Anterior cingulate cortex (tissue), 58 donors: ENCODE results near the gene KRTAP20-1.

Experiments
- DNase-seq, 58 donors: peaks; one replicate each; lab custom pipeline; 2025; lab: John Stamatoyannopoulos, UW

The KRTAP20-1 gene

GRCh38 chr21:30616125-30616524 lies at the start of gene KRTAP20-1:
Gene KRTAP20-1, plus strand, starts transcription at chr21:30616425. Its CDS starts 30 bp downstream, at chr21:30616455.
- DNase-seq, result no peak

GRCh38 chr21:30567617-30568016 lies 48.6 kb upstream of the KRTAP20-1 start:
- DNase-seq, result no peak

DNA sequence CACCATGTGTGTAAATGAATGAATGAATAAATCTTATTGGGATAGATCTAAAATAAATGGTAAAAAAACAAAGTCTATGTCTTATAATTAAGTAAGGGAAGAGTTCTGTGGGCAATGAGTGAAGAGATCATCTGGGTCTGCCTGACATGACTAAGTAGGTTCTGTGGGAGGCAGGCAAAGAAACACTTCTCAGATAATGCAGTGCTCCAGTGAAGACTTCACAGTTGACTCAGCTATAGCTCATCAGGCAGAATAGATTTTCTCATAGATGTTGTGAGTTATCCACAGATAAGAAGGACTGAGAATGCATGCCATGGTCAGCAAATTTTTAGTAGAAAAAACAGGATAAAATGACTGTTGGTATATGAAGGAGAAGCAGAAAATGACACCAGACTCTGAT lies 38.5 kb upstream of the KRTAP20-1 start:
- peak in 1 of 58 donors; percentile 0 for DNase-seq

GRCh38 chr21:30579346-30579745 lies 36.9 kb upstream of the KRTAP20-1 start:
- DNase-seq, result peak in 2 of 58 donors; percentile 2 to 15

GRCh38 chr21:30580132-30580531 lies 36.1 kb upstream of the KRTAP20-1 start:
- no peak for DNase-seq

DNA sequence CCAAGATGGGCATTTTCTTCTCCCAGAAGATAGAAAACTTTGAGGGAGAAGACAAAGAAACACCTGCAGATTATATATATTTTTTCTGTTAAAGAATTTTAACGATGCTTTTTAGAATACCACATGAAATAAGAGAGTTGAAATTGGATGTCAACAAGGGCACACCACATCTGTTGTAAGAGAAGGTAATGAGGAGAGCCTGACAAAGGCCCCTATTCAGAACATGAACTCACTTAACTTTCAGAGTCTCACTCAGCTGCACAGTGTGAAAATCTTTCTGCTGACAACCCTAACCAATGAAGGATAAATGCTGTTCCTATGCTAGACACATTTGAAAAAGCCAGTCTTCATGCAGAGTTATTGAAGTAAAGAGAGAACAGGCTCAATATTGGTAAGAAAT lies 33.4 kb upstream of the KRTAP20-1 start:
- no peak for DNase-seq

DNA sequence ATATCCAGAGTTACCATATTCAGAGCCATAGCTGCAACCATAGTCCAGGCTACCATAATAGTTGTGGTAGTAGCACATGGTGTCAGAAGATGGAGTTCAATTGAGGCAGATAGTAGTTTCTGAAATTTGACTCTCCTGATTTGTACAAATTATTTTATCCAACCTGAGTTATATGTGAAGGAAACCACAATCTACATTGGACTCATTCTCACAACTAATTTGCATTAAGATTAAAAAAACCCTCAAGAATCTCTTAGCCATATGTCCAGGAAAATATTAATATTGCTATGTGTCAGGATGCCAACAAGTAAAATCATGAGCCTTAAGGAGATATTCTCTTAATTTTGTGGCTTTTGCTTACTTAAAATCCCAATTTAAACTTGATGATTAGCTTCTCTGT lies 25.9 kb upstream of the KRTAP20-1 start, which contains the start of gene KRTAP22-2:
KRTAP22-2 (minus strand) TSS at position 101 of the 400 bp plus-strand sequence.
- no peak for DNase-seq

GRCh38 chr21:30592140-30592539 lies 24.1 kb upstream of the KRTAP20-1 start, which contains the start of gene KRTAP6-3:
Gene KRTAP6-3, plus strand, starts transcription at chr21:30592440. Its CDS starts 6 bp downstream, at chr21:30592446.
- DNase-seq, result no peak

GRCh38 chr21:30598802-30599201 lies 17.4 kb upstream of the KRTAP20-1 start, which contains the start of gene KRTAP6-2:
Gene KRTAP6-2, minus strand, starts transcription at chr21:30598902. Its CDS starts 28 bp downstream, at chr21:30598874.
- DNase-seq, result no peak

GRCh38 chr21:30600787-30601186 lies 15.4 kb upstream of the KRTAP20-1 start, which contains the start of gene KRTAP22-1:
Gene KRTAP22-1, plus strand, starts transcription at chr21:30601087.
- DNase-seq, result no peak

GRCh38 chr21:30605968-30606367 lies 10.3 kb upstream of the KRTAP20-1 start:
- DNase-seq, result no peak

- DNase-seq, result no peak
Observed at GRCh38 chr21:30612132-30612531, 4.1 kb upstream of the KRTAP20-1 start.

DNA sequence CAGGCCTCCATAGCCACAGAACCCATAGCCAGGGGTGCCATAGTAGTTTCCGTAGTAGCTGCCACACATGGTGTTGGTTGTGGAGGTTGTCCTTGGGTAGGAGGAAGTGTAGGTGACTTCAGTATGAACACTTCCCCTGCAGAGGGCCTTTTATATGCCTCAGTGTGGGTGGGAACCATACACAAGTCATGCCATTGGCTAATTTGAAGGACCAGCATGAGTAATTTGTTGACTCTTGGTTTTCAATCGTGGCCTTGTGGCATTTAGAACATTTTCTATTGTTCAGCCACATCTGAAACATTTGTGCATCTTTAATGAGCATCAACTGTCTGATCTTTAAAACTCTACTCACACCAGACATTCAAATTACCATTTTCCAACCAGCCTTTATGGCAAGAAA lies 2.4 kb upstream of the KRTAP20-1 start, which contains the start of gene KRTAP6-1:
KRTAP6-1 (minus strand) TSS at position 95 of the 400 bp plus-strand sequence; CDS start at position 69, 26 bp downstream.
- DNase-seq, result no peak

GRCh38 chr21:30615199-30615598 lies 1.0 kb upstream of the KRTAP20-1 start:
- DNase-seq, result no peak

GRCh38 chr21:30620080-30620479 lies 3.9 kb downstream of the KRTAP20-1 start:
- no peak for DNase-seq

GRCh38 chr21:30620522-30620921 lies 4.3 kb downstream of the KRTAP20-1 start, which contains the start of gene KRTAP20-4:
Gene KRTAP20-4, plus strand, starts transcription at chr21:30620627.
- no peak for DNase-seq

GRCh38 chr21:30623362-30623761 lies 7.1 kb downstream of the KRTAP20-1 start:
- DNase-seq, result no peak

DNA sequence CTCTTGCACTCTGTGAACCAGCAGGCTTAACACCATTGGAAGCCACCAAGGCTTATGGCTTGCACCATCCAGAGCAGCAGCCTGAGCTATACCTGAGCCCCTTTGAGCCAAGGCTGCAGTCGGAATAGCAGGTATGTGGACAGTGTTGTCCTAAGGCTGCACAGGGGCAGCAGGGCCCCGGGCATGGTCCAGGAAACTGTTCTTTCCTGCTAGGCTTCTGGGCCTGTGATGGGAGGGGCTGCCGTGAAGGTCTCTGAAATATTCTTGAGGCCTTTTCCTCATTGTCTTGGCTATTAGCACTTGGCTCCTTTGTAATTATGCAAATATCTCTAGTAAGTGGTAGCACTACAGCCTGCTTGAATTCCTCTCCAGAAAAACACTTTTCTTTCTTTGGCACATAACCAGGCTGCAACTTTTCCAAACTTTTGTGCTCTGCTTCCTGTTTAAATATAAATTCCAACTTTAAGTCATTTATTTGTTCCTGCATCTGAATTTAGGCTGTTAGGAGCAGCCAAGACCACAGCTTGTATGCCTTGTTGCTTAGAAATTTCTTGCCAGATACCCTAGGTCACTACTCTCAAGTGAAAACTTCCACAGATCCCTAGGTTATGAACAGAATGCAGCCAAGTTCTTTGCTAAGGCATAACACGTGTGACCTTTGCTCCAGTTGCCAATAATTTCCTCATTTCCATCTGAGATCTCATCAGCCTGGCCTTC lies 9.4 kb downstream of the KRTAP20-1 start:
- no peak for DNase-seq

DNA sequence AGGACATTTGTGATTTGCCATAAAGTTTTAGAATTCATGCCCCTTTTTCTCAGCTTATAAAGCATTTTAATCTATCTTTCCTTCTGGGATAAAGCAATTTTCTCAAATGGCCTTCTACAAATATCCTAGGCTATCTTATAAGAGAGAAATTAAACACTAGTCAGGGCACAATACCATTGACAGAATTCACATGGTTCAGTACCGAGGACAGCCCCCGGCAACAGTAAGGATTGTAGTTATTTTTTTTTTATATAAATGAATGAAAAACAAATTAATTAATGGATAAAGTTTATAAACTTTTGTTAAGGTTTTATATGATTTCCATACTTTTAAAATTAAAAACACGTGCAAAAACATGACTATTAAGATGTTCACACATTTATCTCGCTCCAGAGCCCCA lies 11.9 kb downstream of the KRTAP20-1 start:
- no peak for DNase-seq

DNA sequence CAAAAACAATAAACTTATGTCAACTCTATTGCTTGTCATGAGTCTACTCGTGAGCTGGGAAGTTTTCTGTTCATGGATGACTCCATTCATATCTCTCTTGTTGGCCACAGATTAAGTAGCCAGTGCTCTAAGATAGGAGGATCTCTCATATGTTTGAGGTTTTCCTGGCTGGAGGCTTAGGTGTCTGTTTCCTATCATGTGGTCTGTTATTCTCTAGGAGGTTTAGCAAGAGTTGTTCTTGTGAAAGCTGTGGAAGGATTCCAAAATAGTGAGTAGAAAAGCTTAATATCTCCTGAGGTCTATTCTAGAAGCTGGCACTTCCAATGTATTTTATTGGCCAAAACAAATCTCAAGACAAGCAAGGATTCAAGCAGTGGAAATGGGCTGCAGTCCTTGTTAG lies 13.0 kb downstream of the KRTAP20-1 start:
- DNase-seq, result no peak

- no peak for DNase-seq
Observed at GRCh38 chr21:30634906-30635305, 18.7 kb downstream of the KRTAP20-1 start, which contains the start of gene KRTAP20-2. Gene KRTAP20-2, plus strand, starts transcription at chr21:30635206. Its CDS starts 58 bp downstream, at chr21:30635264.

DNA sequence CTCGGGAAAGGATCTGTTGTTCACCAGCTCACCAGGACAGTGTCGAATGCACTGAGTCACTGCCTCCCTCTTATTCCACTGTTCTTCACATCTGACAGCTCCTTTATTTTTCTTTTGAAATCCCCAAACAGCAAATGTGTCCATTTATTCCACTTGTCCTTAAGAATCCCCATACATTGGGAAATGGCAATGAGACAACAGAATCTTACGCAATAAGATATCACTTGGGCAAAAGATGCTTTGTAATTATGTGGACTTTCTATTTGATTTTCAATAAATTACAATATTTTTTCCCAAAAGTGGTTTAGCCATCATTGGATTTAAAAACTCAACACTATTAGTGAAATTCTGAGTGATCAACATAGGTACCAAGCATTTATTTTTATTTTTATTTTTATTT lies 22.5 kb downstream of the KRTAP20-1 start:
- DNase-seq, result no peak
